Measurements from ENCODE around the gene LRRC8D.

DNA sequence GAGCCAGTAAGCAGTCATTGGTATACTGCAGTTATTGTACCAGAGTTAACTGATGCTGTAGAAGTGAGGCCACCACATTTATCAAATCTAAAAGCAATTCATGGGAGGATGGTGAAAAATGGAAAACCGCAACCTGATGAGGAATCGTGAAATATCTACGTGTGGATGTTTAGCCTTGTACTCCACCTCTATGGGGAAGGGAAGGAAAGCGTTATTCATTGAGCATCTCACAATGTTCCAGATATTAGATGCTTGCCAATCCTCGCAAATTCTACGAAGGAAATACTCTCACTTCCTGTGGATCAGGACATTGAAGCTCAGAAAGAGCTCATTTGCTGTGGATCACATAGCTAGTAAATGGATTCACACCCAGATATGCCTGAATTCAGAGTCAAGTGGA is 77.3 kb downstream of the LRRC8D start:
- TF ChIP-seq CTCF (IDR thresholded peaks at IDR 0.05) (no peak), POLR2A (IDR thresholded peaks at IDR 0.05) (no peak)
